ENCODE results near the gene TGFBR3. TPM values are rescaled to one million over a fixed set of nuclear protein-coding genes. Genes with fewer than 3 reads are reported as not detected.
A peak's percentile ranks its signal among the peaks of the same experiment; 100 is the strongest.

The TGFBR3 gene
- total and polyA plus RNA-seq, 8 donors, result 21.7 to 54.6 (median 45.1) TPM

GRCh38 chr1:91787919-91788318, 98.0 kb downstream of the TGFBR3 start:
- Histone ChIP-seq H3K4me1 (peaks cover 11 to 30% of the 10 kb centered on the region in 2 donors), H3K9me3 (no peaks in the 10 kb centered on the region), H3K27me3 (no peaks in the 10 kb centered on the region), H3K27ac (peak overlapping the region in 1 of 2 donors; percentile 11), H3K36me3 (no peaks in the 10 kb centered on the region), H3K4me3 (no peak overlapping the region)
- intact Hi-C loops (cut with DNase I), result no loop called here
- ATAC-seq (no peak), DNase-seq (no peak)
- TF ChIP-seq, protein P1, sequence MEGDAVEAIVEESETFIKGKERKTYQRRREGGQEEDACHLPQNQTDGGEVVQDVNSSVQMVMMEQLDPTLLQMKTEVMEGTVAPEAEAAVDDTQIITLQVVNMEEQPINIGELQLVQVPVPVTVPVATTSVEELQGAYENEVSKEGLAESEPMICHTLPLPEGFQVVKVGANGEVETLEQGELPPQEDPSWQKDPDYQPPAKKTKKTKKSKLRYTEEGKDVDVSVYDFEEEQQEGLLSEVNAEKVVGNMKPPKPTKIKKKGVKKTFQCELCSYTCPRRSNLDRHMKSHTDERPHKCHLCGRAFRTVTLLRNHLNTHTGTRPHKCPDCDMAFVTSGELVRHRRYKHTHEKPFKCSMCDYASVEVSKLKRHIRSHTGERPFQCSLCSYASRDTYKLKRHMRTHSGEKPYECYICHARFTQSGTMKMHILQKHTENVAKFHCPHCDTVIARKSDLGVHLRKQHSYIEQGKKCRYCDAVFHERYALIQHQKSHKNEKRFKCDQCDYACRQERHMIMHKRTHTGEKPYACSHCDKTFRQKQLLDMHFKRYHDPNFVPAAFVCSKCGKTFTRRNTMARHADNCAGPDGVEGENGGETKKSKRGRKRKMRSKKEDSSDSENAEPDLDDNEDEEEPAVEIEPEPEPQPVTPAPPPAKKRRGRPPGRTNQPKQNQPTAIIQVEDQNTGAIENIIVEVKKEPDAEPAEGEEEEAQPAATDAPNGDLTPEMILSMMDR (IDR thresholded peaks at IDR 0.05), result no peak

- ATAC-seq (no peak), DNase-seq (no peak)
- Histone ChIP-seq H3K4me1 (peaks cover 0 to 11% of the 10 kb centered on the region in 2 donors), H3K4me3 (no peak overlapping the region), H3K27me3 (no peaks in the 10 kb centered on the region), H3K9me3 (no peaks in the 10 kb centered on the region), H3K27ac (peak overlapping the region in 1 of 2 donors; percentile 45), H3K36me3 (no peaks in the 10 kb centered on the region)
- TF ChIP-seq, protein P1 (IDR thresholded peaks at IDR 0.05), result no peak
- intact Hi-C loops (cut with DNase I), result no loop called here
Measured at GRCh38 chr1:91784616-91785015, 101.3 kb downstream of the TGFBR3 start.

GRCh38 chr1:91784191-91784590, 101.8 kb downstream of the TGFBR3 start:
- Histone ChIP-seq H3K4me3 (no peak overlapping the region), H3K27ac (peak overlapping the region in 1 of 2 donors; percentile 45), H3K4me1 (peaks cover 0 to 11% of the 10 kb centered on the region in 2 donors), H3K9me3 (no peaks in the 10 kb centered on the region), H3K36me3 (no peaks in the 10 kb centered on the region), H3K27me3 (no peaks in the 10 kb centered on the region)
- TF ChIP-seq, protein P1 (IDR thresholded peaks at IDR 0.05), result no peak
- DNase-seq (no peak), ATAC-seq (no peak)
- intact Hi-C loops (cut with DNase I), result no loop called here

DNA sequence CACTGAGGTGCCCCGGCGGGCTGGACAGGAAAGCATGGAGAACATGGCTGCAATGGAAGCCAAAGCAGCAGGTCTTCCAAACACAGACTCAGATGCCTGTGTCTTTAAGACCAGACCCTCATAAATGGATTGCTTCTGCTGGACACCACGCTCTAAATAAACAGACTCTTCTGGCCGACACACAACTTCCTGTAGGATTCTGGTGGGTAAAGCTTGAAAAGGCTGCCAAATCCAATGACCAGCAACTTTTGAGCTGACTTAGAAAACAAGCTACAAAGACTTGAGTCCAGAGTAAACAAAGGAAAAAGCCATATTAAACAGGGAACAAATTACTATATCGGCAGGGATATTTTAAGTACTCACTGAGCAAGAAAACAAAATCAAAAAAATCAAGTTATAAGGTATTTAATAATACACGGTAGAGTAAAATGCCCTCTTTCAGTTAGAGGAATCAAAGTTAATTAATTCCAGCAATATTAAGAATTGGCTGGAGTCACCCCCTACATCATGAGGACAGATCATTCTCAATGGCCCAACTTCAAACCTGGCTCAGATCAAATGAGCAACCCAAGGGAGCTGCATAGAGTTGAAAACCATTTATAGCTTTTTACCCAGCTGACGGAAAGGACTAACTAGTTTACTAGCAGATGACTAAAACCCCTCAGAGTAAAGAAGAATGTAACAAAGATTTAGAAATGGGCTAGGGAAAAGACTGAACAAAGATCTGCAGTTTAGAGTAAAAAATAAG, 102.4 kb downstream of the TGFBR3 start:
- Histone ChIP-seq H3K4me1 (peaks cover 0 to 11% of the 10 kb centered on the region in 2 donors), H3K27ac (peak overlapping the region; percentile 13 to 45), H3K9me3 (no peaks in the 10 kb centered on the region), H3K4me3 (no peak overlapping the region), H3K36me3 (no peaks in the 10 kb centered on the region), H3K27me3 (no peaks in the 10 kb centered on the region)
- intact Hi-C loops (cut with DNase I), result no loop called here
- ATAC-seq (no peak), DNase-seq (peak in 1 of 4 donors; percentile 73)
- TF ChIP-seq, protein P1 (IDR thresholded peaks at IDR 0.05), result no peak

- Histone ChIP-seq H3K27ac (peak overlapping the region in 1 of 2 donors; percentile 20), H3K4me3 (no peak overlapping the region), H3K4me1 (peaks cover 0 to 11% of the 10 kb centered on the region in 2 donors), H3K36me3 (no peaks in the 10 kb centered on the region), H3K27me3 (no peaks in the 10 kb centered on the region), H3K9me3 (no peaks in the 10 kb centered on the region)
- no peak for DNase-seq
- no peak for ATAC-seq
- intact Hi-C loops (cut with DNase I), result no loop called here
- TF ChIP-seq, protein P1 (IDR thresholded peaks at IDR 0.05), result no peak
Measured at GRCh38 chr1:91781901-91782622, 103.9 kb downstream of the TGFBR3 start.

Data from left lung (tissue), 10 donors.